Left ventricle myocardium superior (tissue), 1 donor: ENCODE data around the gene PAPSS1. TPM values are rescaled to one million over a fixed set of nuclear protein-coding genes. Genes with fewer than 3 reads are reported as not detected.

Source experiments
- ATAC-seq: fragments of 200-7000 bp; cut with Tn5 transposase; one replicate; pipeline ENCODE4 v1.9.1; 2020; ENCODE audit warnings: mild to moderate bottlenecking, moderate library complexity
- DNase-seq: peaks from one replicate; pipeline ENCODE4 v3.0.0-alpha.2; 2020
- intact Hi-C: fragments of 100-400 bp; cut with micrococcal nuclease; formaldehyde crosslinking; loops from one replicate; pipeline ENCODE4 v1.11.0; 2022
- total RNA-seq: library from RNA; stranded (reverse); fragmentation: NEBNext Ultra II Directional; extraction: Animal tissue kit (Norgen Biotek cat#: 25700); gene quantifications from one replicate; pipeline ENCODE4 v1.2.1, GENCODE V29; 2021
- donor health status: DM: no; HTN: yes; CAD: no; lungs with severe emphysema.

PAPSS1 gene
- total RNA-seq, 1 donor from 2014 or later: 9.6 TPM

- intact Hi-C loops: no loop called here
- ATAC-seq: no peak
- DNase-seq: no peak
Observed at GRCh38 chr4:107589269-107589668, 130.8 kb downstream of the PAPSS1 start.

GRCh38 chr4:107586371-107586770 lies 133.7 kb downstream of the PAPSS1 start:
- ATAC-seq (no peak), DNase-seq (no peak)
- intact Hi-C loops: no loop called here

- ATAC-seq: no peak
- DNase-seq: no peak
- intact Hi-C loops: no loop called here
Observed at GRCh38 chr4:107579099-107579498, 140.9 kb downstream of the PAPSS1 start.

DNA sequence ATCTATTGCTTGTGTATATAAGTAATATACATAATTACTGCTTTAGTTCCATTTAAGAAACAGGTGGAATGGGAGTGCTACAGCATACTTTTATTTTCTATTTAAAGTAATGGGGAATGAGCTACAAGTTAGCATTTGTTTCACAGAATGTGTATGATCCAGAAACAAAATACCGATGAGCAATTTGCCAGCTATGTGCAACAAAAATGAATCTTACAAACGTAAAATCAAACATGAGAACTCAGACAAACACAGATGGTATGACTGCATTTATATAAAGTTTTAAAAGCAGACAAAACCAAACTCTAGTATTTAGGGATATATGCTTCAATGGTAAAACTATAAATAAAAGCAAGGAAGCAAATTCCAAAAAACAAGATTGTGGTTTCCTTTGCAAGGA lies 141.7 kb downstream of the PAPSS1 start:
- ATAC-seq (no peak), DNase-seq (no peak)

GRCh38 chr4:107577743-107578142 lies 142.3 kb downstream of the PAPSS1 start:
- DNase-seq: no peak

More for the DNA sequence above, 141.7 kb downstream of the PAPSS1 start:
- intact Hi-C loops: no loop called here

DNA sequence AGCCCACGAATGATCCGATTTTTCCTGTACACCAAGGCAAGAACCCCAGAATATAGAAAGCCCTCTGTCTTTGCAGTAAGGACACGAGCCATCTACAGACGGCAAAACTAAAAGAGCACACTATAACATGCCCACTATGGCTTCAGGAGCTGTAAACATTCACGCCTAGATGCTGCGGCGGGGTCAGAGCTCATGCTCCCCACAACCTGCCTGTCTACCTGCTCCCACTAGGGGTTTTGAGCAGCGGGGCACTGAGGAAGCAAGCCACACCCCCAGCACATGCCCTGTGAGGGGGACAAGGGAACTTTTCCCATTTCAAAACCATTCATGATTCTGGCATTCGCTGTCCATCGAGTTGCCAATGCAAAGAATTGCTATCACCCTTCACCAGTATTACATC lies 144.8 kb downstream of the PAPSS1 start:
- no peak for DNase-seq
- no peak for ATAC-seq
- intact Hi-C loops: no loop called here

More at GRCh38 chr4:107577743-107578142, 142.3 kb downstream of the PAPSS1 start:
- intact Hi-C loops: no loop called here
- no peak for ATAC-seq

- DNase-seq: no peak
- intact Hi-C loops: no loop called here
- no peak for ATAC-seq
Observed at GRCh38 chr4:107572281-107572680, 147.8 kb downstream of the PAPSS1 start.

- no peak for DNase-seq
- no peak for ATAC-seq
- intact Hi-C loops: no loop called here
Observed at GRCh38 chr4:107570952-107571351, 149.1 kb downstream of the PAPSS1 start.

GRCh38 chr4:107564326-107564725 lies 155.7 kb downstream of the PAPSS1 start:
- intact Hi-C loops: no loop called here
- ATAC-seq (no peak), DNase-seq (no peak)

Other genes starting within 250 kb of the PAPSS1 start
- 23.1 TPM for gene SGMS2, start 104.7 kb upstream of the PAPSS1 start, total RNA-seq
- 8.1 TPM for gene CYP2U1, start 211.3 kb upstream of the PAPSS1 start, total RNA-seq